ENCODE results near the gene LTK. TPM values are rescaled to one million over a fixed set of nuclear protein-coding genes. Genes with fewer than 3 reads are reported as not detected.
A peak's percentile ranks its signal among the peaks of the same experiment; 100 is the strongest.

Gene LTK
- total RNA-seq, 1 donor: not detected

GRCh38 chr15:41487381-41487780, 26.2 kb downstream of the LTK start:
- TF ChIP-seq, protein P1, sequence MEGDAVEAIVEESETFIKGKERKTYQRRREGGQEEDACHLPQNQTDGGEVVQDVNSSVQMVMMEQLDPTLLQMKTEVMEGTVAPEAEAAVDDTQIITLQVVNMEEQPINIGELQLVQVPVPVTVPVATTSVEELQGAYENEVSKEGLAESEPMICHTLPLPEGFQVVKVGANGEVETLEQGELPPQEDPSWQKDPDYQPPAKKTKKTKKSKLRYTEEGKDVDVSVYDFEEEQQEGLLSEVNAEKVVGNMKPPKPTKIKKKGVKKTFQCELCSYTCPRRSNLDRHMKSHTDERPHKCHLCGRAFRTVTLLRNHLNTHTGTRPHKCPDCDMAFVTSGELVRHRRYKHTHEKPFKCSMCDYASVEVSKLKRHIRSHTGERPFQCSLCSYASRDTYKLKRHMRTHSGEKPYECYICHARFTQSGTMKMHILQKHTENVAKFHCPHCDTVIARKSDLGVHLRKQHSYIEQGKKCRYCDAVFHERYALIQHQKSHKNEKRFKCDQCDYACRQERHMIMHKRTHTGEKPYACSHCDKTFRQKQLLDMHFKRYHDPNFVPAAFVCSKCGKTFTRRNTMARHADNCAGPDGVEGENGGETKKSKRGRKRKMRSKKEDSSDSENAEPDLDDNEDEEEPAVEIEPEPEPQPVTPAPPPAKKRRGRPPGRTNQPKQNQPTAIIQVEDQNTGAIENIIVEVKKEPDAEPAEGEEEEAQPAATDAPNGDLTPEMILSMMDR (IDR thresholded peaks at IDR 0.05; ENCODE audit: extremely low read depth, low read depth, low read length): no peak
- peak; percentile 57 for DNase-seq (ENCODE audit: insufficient read length, low spot score, missing footprints)
- no peaks in the 10 kb centered on the region for H3K79me2 ChIP-seq (ENCODE audit: insufficient read depth, low read length)
- no peak overlapping the region for H3K4me3 ChIP-seq (ENCODE audit: insufficient read depth, low read length)
- H3K9me3 ChIP-seq (ENCODE audit: low read depth, low read length): no peaks in the 10 kb centered on the region
- no peaks in the 10 kb centered on the region for H4K20me1 ChIP-seq (ENCODE audit: insufficient read depth, low read length)
- no peak overlapping the region for H3K27ac ChIP-seq (ENCODE audit: low read depth, low read length)
- H2AFZ ChIP-seq (ENCODE audit: low read length): no peak overlapping the region
- no peak overlapping the region for H3K4me2 ChIP-seq (ENCODE audit: insufficient read depth, low read length)
- H3K36me3 ChIP-seq (ENCODE audit: insufficient read depth, low read length): peaks cover 7% of the 10 kb centered on the region
- peaks cover 10% of the 10 kb centered on the region for H3K4me1 ChIP-seq (ENCODE audit: insufficient read depth, low read length)
- no peaks in the 10 kb centered on the region for H3K27me3 ChIP-seq (ENCODE audit: insufficient read depth, low read length)

DNA sequence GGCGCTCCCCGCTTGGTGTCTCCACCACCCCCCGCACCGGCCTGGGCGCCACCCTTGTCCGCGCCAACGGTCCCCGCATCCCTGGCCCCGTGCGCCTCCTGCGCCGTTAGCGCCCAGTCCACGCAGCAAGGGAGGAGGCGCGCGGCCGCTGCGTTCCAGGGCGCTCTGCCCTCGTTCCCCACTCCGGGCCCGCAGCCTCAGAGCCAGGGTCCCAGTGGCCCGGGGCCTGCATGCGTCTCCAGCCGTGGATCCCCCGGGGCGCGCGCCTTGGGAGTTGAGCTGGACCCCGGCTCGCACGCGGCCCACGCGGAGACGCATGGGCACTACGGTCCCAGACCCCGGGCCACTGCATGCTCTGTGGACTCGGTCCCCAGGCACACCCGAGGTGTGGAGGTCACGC, 27.3 kb downstream of the LTK start:
- H3K4me1 ChIP-seq (ENCODE audit: insufficient read depth, low read length): peaks cover 8% of the 10 kb centered on the region
- H2AFZ ChIP-seq (ENCODE audit: low read length): no peak overlapping the region
- no peaks in the 10 kb centered on the region for H3K27me3 ChIP-seq (ENCODE audit: insufficient read depth, low read length)
- H3K27ac ChIP-seq (ENCODE audit: low read depth, low read length): no peak overlapping the region
- no peaks in the 10 kb centered on the region for H4K20me1 ChIP-seq (ENCODE audit: insufficient read depth, low read length)
- TF ChIP-seq, protein P1 (IDR thresholded peaks at IDR 0.05; ENCODE audit: extremely low read depth, low read depth, low read length): no peak
- DNase-seq (ENCODE audit: insufficient read length, low spot score, missing footprints): peak; percentile 31
- no peak overlapping the region for H3K4me2 ChIP-seq (ENCODE audit: insufficient read depth, low read length)
- H3K36me3 ChIP-seq (ENCODE audit: insufficient read depth, low read length): peaks cover 9% of the 10 kb centered on the region
- no peaks in the 10 kb centered on the region for H3K79me2 ChIP-seq (ENCODE audit: insufficient read depth, low read length)
- no peaks in the 10 kb centered on the region for H3K9me3 ChIP-seq (ENCODE audit: low read depth, low read length)
- H3K4me3 ChIP-seq (ENCODE audit: insufficient read depth, low read length): no peak overlapping the region

DNA sequence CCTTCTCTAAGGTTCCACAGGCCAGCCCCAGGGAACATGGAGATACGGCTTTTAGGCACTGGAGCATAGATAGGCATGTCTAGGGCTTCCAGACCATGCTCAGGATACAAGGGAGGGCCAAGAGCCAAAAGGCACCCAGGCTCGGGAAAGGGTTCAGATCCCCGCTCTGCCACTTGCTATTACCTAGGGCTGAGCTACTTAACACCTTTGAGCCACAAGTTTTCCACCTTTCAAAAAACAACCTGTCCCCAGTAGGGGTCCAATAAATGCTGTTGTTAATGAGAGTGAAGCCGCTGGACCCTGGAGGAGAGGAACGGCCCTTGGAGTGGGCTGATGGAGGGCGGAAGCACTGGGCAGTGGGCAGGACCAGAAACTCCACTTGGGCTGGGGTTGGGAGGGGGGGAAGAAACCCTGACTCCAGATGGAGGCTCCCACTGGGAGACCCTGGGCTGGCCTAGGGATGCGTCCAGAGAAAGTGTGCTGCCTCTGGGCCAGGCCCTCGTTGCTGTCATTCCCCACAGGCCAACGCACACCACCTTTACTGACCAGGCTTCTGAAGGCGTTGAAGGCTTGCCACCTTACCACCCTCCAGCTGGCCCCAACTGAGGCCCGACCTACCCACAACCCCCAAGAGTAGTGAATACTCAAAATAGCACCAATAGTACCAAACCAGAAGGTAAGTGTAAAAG, 28.5 kb downstream of the LTK start:
- H3K9me3 ChIP-seq (ENCODE audit: low read depth, low read length): no peaks in the 10 kb centered on the region
- DNase-seq (ENCODE audit: insufficient read length, low spot score, missing footprints): peak; percentile 39
- no peaks in the 10 kb centered on the region for H4K20me1 ChIP-seq (ENCODE audit: insufficient read depth, low read length)
- H3K27me3 ChIP-seq (ENCODE audit: insufficient read depth, low read length): no peaks in the 10 kb centered on the region
- H3K27ac ChIP-seq (ENCODE audit: low read depth, low read length): no peak overlapping the region
- no peak overlapping the region for H3K4me2 ChIP-seq (ENCODE audit: insufficient read depth, low read length)
- TF ChIP-seq, protein P1 (IDR thresholded peaks at IDR 0.05; ENCODE audit: extremely low read depth, low read depth, low read length): no peak
- no peak overlapping the region for H3K4me3 ChIP-seq (ENCODE audit: insufficient read depth, low read length)
- peaks cover 3% of the 10 kb centered on the region for H3K4me1 ChIP-seq (ENCODE audit: insufficient read depth, low read length)
- no peaks in the 10 kb centered on the region for H3K79me2 ChIP-seq (ENCODE audit: insufficient read depth, low read length)
- no peak overlapping the region for H2AFZ ChIP-seq (ENCODE audit: low read length)
- H3K36me3 ChIP-seq (ENCODE audit: insufficient read depth, low read length): peaks cover 20% of the 10 kb centered on the region

DNA sequence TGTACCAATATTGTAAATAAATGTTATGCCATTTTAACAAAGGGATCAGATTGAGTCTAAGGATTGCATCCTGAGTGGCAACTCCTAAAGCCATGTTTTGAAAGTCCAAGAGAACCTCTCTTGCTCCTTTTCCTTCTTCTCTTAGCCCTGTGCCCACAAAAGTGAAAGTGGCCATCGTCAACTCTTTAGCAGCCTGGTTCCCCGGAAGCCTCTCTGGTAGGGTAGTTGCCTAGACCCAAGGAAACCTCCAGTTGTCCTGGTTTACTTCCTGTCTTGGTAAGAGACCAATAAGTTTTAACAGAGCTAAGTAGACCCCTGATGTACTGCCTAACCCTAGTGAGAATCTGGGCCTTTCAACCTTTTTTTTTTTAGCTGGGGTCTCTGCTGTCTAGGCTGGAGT, 30.1 kb downstream of the LTK start:
- Histone ChIP-seq H3K4me3 (ENCODE audit: insufficient read depth, low read length) (no peak overlapping the region), H3K27me3 (ENCODE audit: insufficient read depth, low read length) (no peaks in the 10 kb centered on the region), H3K36me3 (ENCODE audit: insufficient read depth, low read length) (peaks cover 34% of the 10 kb centered on the region), H3K4me1 (ENCODE audit: insufficient read depth, low read length) (no peaks in the 10 kb centered on the region), H4K20me1 (ENCODE audit: insufficient read depth, low read length) (no peaks in the 10 kb centered on the region), H2AFZ (ENCODE audit: low read length) (no peak overlapping the region), H3K4me2 (ENCODE audit: insufficient read depth, low read length) (no peak overlapping the region), H3K27ac (ENCODE audit: low read depth, low read length) (no peak overlapping the region), H3K79me2 (ENCODE audit: insufficient read depth, low read length) (no peaks in the 10 kb centered on the region), H3K9me3 (ENCODE audit: low read depth, low read length) (no peaks in the 10 kb centered on the region)
- peak; percentile 3 for DNase-seq (ENCODE audit: insufficient read length, low spot score, missing footprints)
- TF ChIP-seq, protein P1 (IDR thresholded peaks at IDR 0.05; ENCODE audit: extremely low read depth, low read depth, low read length): no peak

All from osteoblast (primary cell).